Activated naive CD8-positive, alpha-beta T cell (primary cell): Measurements from ENCODE around the gene MAPK8IP2.

ENCODE experiments used
- H3K27ac Mint-ChIP-seq: one replicate; pipeline ENCODE4 v1.8.0; 2021; ENCODE audit warnings: mixed read lengths
- H3K27me3 Mint-ChIP-seq: one replicate; pipeline ENCODE4 v1.8.0; 2021; ENCODE audit warnings: mixed read lengths
- H3K36me3 Mint-ChIP-seq: one replicate; pipeline ENCODE4 v1.8.0; 2021; ENCODE audit warnings: mixed read lengths
- H3K4me1 Mint-ChIP-seq: one replicate; pipeline ENCODE4 v1.8.0; 2021; ENCODE audit warnings: low read depth, mixed read lengths
- H3K4me3 Mint-ChIP-seq: one replicate; pipeline ENCODE4 v1.8.0; 2021; ENCODE audit warnings: mild to moderate bottlenecking, mixed read lengths
- H3K9me3 Mint-ChIP-seq: one replicate; pipeline ENCODE4 v1.8.0; 2021; ENCODE audit warnings: low read depth, mixed read lengths

The MAPK8IP2 gene

DNA sequence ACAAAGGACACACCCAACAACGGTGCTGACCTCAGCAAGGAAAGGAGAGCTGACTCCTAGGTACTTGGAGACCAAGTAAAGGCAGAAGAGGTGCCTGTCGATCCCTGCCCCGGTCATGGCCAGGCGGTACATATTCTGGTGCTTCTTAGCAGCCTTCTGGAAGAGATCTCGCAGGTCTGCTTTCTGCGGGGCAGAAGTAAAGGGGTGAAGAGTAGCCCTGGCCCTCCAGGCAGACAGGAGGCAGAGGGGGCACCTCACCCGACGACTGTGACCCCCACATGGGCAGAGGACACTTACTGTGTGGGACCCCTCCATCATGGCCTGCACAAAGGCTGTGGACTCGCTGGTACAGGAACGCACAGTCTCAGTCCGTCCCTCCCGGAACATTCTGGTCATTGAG lies 29.7 kb upstream of the MAPK8IP2 start:
- no peak overlapping the region for H3K27ac Mint-ChIP-seq
- no peaks in the 10 kb centered on the region for H3K9me3 Mint-ChIP-seq
- H3K4me3 Mint-ChIP-seq, result no peak overlapping the region
- H3K36me3 Mint-ChIP-seq, result no peaks in the 10 kb centered on the region
- H3K27me3 Mint-ChIP-seq, result no peaks in the 10 kb centered on the region
- no peaks in the 10 kb centered on the region for H3K4me1 Mint-ChIP-seq

DNA sequence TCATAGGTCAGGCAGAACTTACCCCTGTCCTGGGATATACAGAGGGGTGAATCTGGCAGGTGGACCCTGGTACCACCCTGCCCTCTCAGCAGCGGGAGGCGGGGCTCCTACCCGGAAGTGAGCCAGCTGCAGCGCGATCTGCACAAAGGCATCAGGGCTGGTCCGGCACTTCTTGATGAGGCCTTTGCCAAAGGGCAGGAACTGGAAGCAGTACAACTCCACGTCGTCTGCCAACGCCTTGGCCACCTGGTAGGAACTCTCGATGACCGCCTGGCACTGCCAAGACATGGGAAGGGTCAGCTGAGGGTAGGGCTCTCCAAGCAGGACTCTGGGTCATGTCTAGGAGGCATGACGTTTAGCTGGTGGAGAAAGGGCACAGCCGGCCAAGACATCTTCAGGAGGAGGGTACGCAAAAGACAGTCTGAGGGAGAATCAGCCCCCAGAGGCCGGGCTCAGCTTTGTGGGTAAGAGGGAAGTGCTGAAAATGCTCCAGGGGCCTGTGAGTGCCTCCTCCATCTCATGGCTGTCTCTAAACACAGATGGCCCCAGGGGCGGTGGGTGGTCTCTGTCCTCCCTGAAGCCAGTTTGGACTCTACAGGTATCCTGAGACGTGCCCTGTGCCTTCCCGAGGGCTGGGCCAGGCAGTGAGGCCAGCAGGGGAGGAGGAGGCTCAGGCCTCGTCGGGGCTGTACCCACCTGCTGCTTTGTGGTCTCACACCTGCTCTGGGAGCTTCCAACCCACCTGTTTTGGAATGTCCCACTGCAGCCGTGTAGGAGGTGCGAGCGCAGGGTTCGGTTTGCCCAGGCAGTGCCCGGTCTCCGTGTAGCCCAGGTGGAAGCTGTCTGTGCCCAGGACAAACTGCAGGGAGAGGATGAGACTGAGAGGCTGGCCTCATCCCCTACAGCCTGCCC lies 29.1 kb upstream of the MAPK8IP2 start:
- no peaks in the 10 kb centered on the region for H3K9me3 Mint-ChIP-seq
- no peaks in the 10 kb centered on the region for H3K36me3 Mint-ChIP-seq
- H3K4me3 Mint-ChIP-seq, result no peak overlapping the region
- H3K4me1 Mint-ChIP-seq, result no peaks in the 10 kb centered on the region
- no peaks in the 10 kb centered on the region for H3K27me3 Mint-ChIP-seq
- H3K27ac Mint-ChIP-seq, result no peak overlapping the region

DNA sequence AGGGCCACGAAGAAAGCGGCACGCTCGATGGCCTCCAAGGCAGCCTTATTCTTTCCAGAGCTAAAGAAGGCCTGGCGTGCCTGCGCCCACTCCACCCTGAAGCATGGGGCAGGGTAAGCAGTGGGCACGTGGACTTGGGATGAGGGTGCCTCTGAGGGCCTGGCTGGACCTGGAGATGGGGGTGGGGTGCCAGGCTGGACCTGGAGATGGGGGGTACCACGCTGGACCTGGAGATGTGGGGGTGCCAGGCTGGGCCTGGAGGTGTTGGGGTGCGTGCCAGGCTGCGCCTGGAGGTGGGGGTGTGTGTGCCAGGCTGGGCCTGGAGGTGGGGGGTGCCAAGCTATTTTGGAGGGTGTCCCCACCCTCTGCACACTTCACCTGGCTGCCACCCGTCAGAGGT lies 27.6 kb upstream of the MAPK8IP2 start:
- H3K36me3 Mint-ChIP-seq, result no peaks in the 10 kb centered on the region
- no peak overlapping the region for H3K4me3 Mint-ChIP-seq
- H3K27ac Mint-ChIP-seq, result no peak overlapping the region
- H3K4me1 Mint-ChIP-seq, result peaks cover 6% of the 10 kb centered on the region
- H3K27me3 Mint-ChIP-seq, result no peaks in the 10 kb centered on the region
- no peaks in the 10 kb centered on the region for H3K9me3 Mint-ChIP-seq

DNA sequence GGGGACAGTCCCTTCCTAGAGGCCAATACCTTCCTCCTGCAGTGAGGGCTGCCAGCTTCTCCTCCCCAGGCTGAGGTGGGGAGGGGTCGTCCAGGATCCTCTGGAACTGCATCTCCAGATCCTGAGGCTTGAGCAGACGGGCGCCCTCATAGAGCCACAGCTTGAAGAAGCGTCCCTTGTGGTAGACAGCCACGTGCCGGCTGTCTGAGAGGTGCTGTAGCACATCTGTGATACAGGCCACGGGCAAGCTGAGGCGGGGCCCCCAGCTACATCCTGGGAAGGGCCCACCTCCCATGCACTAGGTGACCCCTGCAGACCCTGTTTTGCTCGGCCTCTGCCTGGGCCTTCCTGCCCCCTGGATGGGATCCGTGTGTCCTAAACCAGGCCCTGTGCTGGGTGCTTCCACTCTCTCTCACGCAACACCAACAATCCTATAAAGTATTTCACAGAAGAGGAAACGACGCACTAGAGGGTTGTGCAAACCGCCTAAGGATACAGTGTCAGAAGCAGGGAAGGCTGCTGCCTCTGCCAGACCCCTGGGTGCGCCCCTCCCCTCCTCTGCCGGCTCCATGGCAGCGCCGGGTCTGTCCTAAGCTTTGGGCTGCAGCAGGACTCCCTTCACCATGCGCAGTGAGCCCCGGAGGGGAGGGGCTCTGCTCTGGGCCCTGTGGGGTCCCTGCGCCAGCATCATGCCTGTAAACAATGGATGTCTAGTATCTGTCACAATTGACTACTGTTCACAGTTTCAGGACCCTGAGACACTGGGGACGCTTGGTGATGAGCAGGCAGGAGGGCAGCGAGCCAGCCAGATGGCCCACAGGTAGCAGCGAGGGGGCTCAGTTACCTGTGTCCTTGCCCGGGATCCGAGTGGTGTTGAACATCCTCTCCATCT lies 26.9 kb upstream of the MAPK8IP2 start:
- Mint-ChIP-seq H3K9me3 (no peaks in the 10 kb centered on the region), H3K4me3 (no peak overlapping the region), H3K36me3 (no peaks in the 10 kb centered on the region), H3K27ac (no peak overlapping the region), H3K4me1 (peaks cover 6% of the 10 kb centered on the region), H3K27me3 (no peaks in the 10 kb centered on the region)

DNA sequence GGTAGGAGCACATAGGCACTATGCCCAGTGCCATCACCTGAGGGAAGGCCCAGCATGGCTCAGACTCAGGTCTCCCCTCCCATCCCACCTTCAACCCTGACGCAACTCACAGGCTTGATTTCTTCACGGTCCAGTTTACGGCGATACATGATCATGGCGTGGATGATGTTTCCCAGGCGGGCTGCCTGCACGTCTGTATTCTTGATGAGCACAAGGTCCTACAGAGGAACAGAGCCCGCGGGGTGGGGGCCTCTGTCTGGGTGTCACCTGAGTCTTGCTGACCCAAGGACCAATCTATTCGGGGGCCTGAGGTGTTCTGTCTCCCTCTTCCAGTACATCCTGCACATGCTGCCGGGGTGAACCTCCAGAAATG lies 26.2 kb upstream of the MAPK8IP2 start:
- H3K36me3 Mint-ChIP-seq, result no peaks in the 10 kb centered on the region
- H3K4me1 Mint-ChIP-seq, result peaks cover 6% of the 10 kb centered on the region
- no peak overlapping the region for H3K27ac Mint-ChIP-seq
- no peaks in the 10 kb centered on the region for H3K9me3 Mint-ChIP-seq
- H3K27me3 Mint-ChIP-seq, result no peaks in the 10 kb centered on the region
- H3K4me3 Mint-ChIP-seq, result no peak overlapping the region

GRCh38 chr22:50575426-50575941 lies 25.1 kb upstream of the MAPK8IP2 start:
- Mint-ChIP-seq H3K4me1 (peaks cover 12% of the 10 kb centered on the region), H3K36me3 (no peaks in the 10 kb centered on the region), H3K4me3 (no peak overlapping the region), H3K27ac (no peak overlapping the region), H3K9me3 (no peaks in the 10 kb centered on the region), H3K27me3 (no peaks in the 10 kb centered on the region)

GRCh38 chr22:50576070-50576469 lies 24.5 kb upstream of the MAPK8IP2 start:
- Mint-ChIP-seq H3K27me3 (no peaks in the 10 kb centered on the region), H3K36me3 (no peaks in the 10 kb centered on the region), H3K27ac (no peak overlapping the region), H3K4me1 (peaks cover 12% of the 10 kb centered on the region), H3K4me3 (no peak overlapping the region), H3K9me3 (no peaks in the 10 kb centered on the region)

GRCh38 chr22:50576806-50577696 lies 23.5 kb upstream of the MAPK8IP2 start:
- H3K4me1 Mint-ChIP-seq, result peaks cover 17% of the 10 kb centered on the region
- H3K27me3 Mint-ChIP-seq, result no peaks in the 10 kb centered on the region
- H3K27ac Mint-ChIP-seq, result no peak overlapping the region
- H3K4me3 Mint-ChIP-seq, result peak overlapping the region; percentile 17
- no peaks in the 10 kb centered on the region for H3K9me3 Mint-ChIP-seq
- H3K36me3 Mint-ChIP-seq, result no peaks in the 10 kb centered on the region

DNA sequence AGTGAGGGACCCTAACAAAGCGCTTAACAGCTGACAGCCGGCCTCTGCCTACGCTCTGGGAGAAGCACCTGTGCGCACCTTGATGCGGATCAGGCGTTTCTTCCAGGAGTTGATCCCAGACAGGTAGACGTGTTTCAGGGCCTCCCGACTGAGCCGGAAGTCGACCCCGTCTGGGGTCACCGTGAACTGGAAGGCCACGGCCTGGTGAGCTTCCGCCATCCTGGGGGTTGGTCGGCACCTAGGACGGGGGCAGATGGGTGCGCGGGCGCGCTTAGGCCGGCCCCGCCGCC lies 23.0 kb upstream of the MAPK8IP2 start:
- Mint-ChIP-seq H3K36me3 (no peaks in the 10 kb centered on the region), H3K4me1 (peaks cover 17% of the 10 kb centered on the region), H3K4me3 (peak overlapping the region; percentile 17), H3K27ac (no peak overlapping the region), H3K9me3 (no peaks in the 10 kb centered on the region), H3K27me3 (no peaks in the 10 kb centered on the region)

DNA sequence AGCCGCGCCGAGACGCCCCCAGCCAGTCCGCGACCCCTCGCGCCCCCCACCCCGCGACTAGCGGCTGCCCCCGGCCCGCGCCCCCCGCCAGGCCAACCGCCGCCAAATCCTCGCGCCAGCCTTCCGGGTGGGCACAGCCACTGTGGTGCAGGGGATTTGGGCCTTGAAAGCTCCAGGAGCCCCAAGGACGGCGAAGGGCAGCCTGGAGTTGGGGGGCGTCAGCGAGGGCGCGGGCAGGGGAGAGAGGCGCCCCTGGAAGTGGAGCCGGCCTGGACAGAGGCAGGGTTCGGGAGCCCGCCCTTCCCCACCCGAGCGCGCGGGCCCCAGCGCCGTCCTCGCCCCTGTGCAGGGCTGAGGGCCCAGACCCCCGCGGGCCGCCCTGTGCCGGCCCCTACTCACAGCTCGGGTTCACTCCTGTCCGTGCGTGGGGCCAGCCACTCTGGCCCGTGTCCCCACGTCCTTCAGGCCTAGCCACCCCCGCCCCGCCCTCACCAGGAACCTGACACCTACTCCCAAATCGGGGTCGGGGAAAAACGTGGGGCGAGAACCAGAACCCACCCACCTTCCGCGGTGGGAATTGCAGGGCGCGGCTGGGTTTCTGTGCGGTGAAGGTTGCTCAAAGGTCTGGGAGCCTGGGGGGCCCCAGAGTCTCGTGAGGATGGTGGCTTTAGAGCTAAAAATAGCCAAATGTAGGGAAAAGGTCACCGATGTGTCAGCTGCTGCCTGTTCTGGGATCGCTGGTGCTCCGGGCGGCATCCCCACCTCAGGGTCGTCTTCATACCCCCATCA lies 22.4 kb upstream of the MAPK8IP2 start, which contains the start of gene CPT1B:
CPT1B (minus strand) TSS at position 441 of the 789 bp plus-strand sequence. CDS start 512 bp downstream, outside the sequence.
- H3K27me3 Mint-ChIP-seq, result no peaks in the 10 kb centered on the region
- H3K4me1 Mint-ChIP-seq, result peaks cover 17% of the 10 kb centered on the region
- H3K9me3 Mint-ChIP-seq, result no peaks in the 10 kb centered on the region
- H3K4me3 Mint-ChIP-seq, result peak within 1 kb of the TSS; percentile 17
- H3K27ac Mint-ChIP-seq, result no peak within 1 kb of the TSS
- no peaks in the 10 kb centered on the region for H3K36me3 Mint-ChIP-seq

GRCh38 chr22:50578776-50579310 lies 21.8 kb upstream of the MAPK8IP2 start:
- Mint-ChIP-seq H3K9me3 (no peaks in the 10 kb centered on the region), H3K4me1 (peaks cover 24% of the 10 kb centered on the region), H3K4me3 (no peak overlapping the region), H3K27me3 (no peaks in the 10 kb centered on the region), H3K36me3 (no peaks in the 10 kb centered on the region), H3K27ac (no peak overlapping the region)

- H3K4me1 Mint-ChIP-seq, result peaks cover 26% of the 10 kb centered on the region
- no peak overlapping the region for H3K4me3 Mint-ChIP-seq
- no peaks in the 10 kb centered on the region for H3K36me3 Mint-ChIP-seq
- no peaks in the 10 kb centered on the region for H3K27me3 Mint-ChIP-seq
- no peaks in the 10 kb centered on the region for H3K9me3 Mint-ChIP-seq
- H3K27ac Mint-ChIP-seq, result no peak overlapping the region
Observed at GRCh38 chr22:50579752-50580151, 20.8 kb upstream of the MAPK8IP2 start.

DNA sequence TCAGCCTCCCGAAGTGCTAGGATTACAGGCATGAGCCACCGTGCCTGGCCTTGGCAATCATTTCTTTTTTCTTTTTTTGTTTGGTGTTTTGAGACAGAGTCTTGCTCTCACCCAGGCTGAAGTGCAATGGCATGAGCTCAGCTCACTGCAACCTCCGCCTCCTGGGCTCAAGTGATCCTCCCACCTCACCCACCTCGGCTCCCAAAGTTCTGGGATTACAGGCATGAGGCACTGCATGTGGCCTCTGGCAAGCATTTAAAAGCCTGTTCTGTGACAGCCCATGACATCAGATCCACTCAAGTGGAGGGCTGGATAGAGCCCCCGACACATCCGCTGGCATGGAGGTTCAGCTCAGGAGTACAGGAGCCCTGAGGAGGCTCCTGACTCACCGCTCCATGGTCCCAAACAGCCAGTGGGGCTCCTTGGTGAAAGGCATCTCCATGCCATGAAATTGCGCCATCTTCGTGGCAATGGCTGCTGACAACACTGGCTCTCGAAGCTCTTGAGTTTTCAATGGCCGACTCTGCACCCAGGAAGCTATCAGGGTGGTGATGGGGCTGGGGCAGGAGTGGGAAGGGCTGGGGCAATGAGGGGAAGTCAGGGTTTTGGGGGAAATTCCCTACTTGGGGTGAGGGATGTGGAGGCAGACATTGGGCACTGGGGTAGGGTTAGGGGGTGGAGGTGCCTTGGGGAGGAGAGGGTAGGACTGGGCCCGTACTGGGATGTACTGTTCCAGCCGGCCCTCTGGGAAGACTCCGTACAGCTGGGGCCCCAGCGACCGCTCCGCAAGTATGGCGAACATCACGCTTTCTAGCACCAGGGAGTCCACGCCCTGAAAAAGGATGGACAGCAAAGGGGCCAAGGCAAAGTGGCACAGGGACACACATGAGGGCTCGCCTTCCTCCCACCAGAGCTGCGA lies 19.3 kb upstream of the MAPK8IP2 start:
- Mint-ChIP-seq H3K27ac (peak overlapping the region; percentile 70), H3K27me3 (no peaks in the 10 kb centered on the region)

More for the DNA sequence above, 19.3 kb upstream of the MAPK8IP2 start:
- H3K4me3 Mint-ChIP-seq, result peak overlapping the region; percentile 87
- H3K36me3 Mint-ChIP-seq, result no peaks in the 10 kb centered on the region
- peaks cover 26% of the 10 kb centered on the region for H3K4me1 Mint-ChIP-seq
- no peaks in the 10 kb centered on the region for H3K9me3 Mint-ChIP-seq
